H9 (cell line): ENCODE data around the gene PDXK. TPM values are rescaled to one million over a fixed set of nuclear protein-coding genes. Genes with fewer than 3 reads are reported as not detected.
"Not testable (repeated sequence)": the region's sequence is repeated elsewhere in the genome, so short reads cannot be mapped to it uniquely, and the experiment has no call there.

Experiments
- DNase-seq: peaks from one replicate; pipeline ENCODE4 v3.0.0-alpha.2; 2017
- H2AFZ ChIP-seq: one replicate; pipeline ENCODE4 v1.6.1; 2013; ENCODE audit warnings: mild to moderate bottlenecking, low read length, control low read depth, moderate library complexity
- H2AK5ac ChIP-seq: 2 replicates; pipeline ENCODE4 v1.6.1; 2013; ENCODE audit warnings: low read length, control low read depth, mixed read lengths; ENCODE audit not compliant: insufficient read length
- H2BK120ac ChIP-seq: one replicate; pipeline ENCODE4 v1.6.1; 2013; ENCODE audit warnings: low read depth, mild to moderate bottlenecking, low read length, control low read depth, inconsistent platforms; ENCODE audit not compliant: poor library complexity, severe bottlenecking
- H2BK12ac ChIP-seq: 2 replicates; pipeline ENCODE4 v1.6.1; 2013; ENCODE audit warnings: low read length, control low read depth, mixed read lengths, low read depth; ENCODE audit not compliant: insufficient read length
- H2BK15ac ChIP-seq: 2 replicates; pipeline ENCODE4 v1.6.1; 2013; ENCODE audit warnings: low read depth, low read length, control low read depth
- H2BK20ac ChIP-seq: one replicate; pipeline ENCODE4 v1.6.1; 2013; ENCODE audit warnings: low read depth, mild to moderate bottlenecking, low read length, control low read depth, inconsistent platforms; ENCODE audit not compliant: poor library complexity, severe bottlenecking
- H2BK5ac ChIP-seq: 2 replicates; pipeline ENCODE4 v1.6.1; 2013; ENCODE audit warnings: low read length, control low read depth, mixed read lengths; ENCODE audit not compliant: insufficient read length
- H3K14ac ChIP-seq: 2 replicates; pipeline ENCODE4 v1.6.1; 2013; ENCODE audit warnings: low read length, control low read depth; ENCODE audit not compliant: insufficient read depth
- H3K18ac ChIP-seq: 2 replicates; pipeline ENCODE4 v1.6.1; 2013; ENCODE audit warnings: low read depth, mild to moderate bottlenecking, mixed read lengths, low read length, control low read depth; ENCODE audit not compliant: insufficient read length
- H3K23ac ChIP-seq: 2 replicates; pipeline ENCODE4 v1.6.1; 2013; ENCODE audit warnings: low read length, control low read depth, mixed read lengths, low read depth; ENCODE audit not compliant: insufficient read length
- H3K23me2 ChIP-seq: 2 replicates; pipeline ENCODE4 v1.6.1; 2013; ENCODE audit warnings: low read depth, mild to moderate bottlenecking, mixed read lengths, low read length, control low read depth; ENCODE audit not compliant: insufficient read length, poor library complexity, severe bottlenecking
- H3K27ac ChIP-seq: 2 replicates; pipeline ENCODE4 v1.5.1; 2013; ENCODE audit warnings: low read length, control low read depth, mixed read lengths, low read depth; ENCODE audit not compliant: insufficient read length
- H3K27me3 ChIP-seq: 2 replicates; pipeline ENCODE4 v1.6.1; 2013; ENCODE audit warnings: low read length, control low read depth, inconsistent platforms; ENCODE audit not compliant: insufficient read depth
- H3K4ac ChIP-seq: 2 replicates; pipeline ENCODE4 v1.6.1; 2013; ENCODE audit warnings: low read depth, mild to moderate bottlenecking, control low read depth, inconsistent platforms, low read length, moderate library complexity
- H3K4me1 ChIP-seq: 2 replicates; pipeline ENCODE4 v1.6.1; 2013; ENCODE audit warnings: low read length, control low read depth, inconsistent platforms; ENCODE audit not compliant: insufficient read depth
- H3K4me2 ChIP-seq: 2 replicates; pipeline ENCODE4 v1.6.1; 2013; ENCODE audit warnings: low read length, control low read depth, mixed read lengths; ENCODE audit not compliant: insufficient read length, insufficient read depth
- H3K56ac ChIP-seq: 2 replicates; pipeline ENCODE4 v1.6.1; 2013; ENCODE audit warnings: low read depth, mild to moderate bottlenecking, mixed read lengths, low read length, control low read depth; ENCODE audit not compliant: insufficient read length
- H3K79me1 ChIP-seq: 2 replicates; pipeline ENCODE4 v1.6.1; 2013; ENCODE audit warnings: low read depth, mild to moderate bottlenecking, moderate library complexity, low read length, control low read depth, inconsistent platforms; ENCODE audit not compliant: insufficient read depth, poor library complexity, severe bottlenecking
- H3K79me2 ChIP-seq: 2 replicates; pipeline ENCODE4 v1.6.1; 2013; ENCODE audit warnings: low read length, control low read depth, inconsistent platforms; ENCODE audit not compliant: insufficient read depth
- H3K9ac ChIP-seq: 2 replicates; pipeline ENCODE4 v1.6.1; 2013; ENCODE audit warnings: low read length, control low read depth, mixed read lengths; ENCODE audit not compliant: insufficient read length; ENCODE audit errors: extremely low read depth
- H3K9me3 ChIP-seq: one replicate; pipeline ENCODE4 v1.6.1; 2013; ENCODE audit warnings: low read depth, low read length, inconsistent platforms; ENCODE audit not compliant: control insufficient read depth
- H3T11ph ChIP-seq: one replicate; pipeline ENCODE4 v1.6.1; 2013; ENCODE audit warnings: mild to moderate bottlenecking, low read length, control low read depth, inconsistent platforms
- H4K20me1 ChIP-seq: one replicate; pipeline ENCODE4 v1.6.1; 2013; ENCODE audit not compliant: control insufficient read depth, insufficient read length, insufficient read depth
- H4K5ac ChIP-seq: 2 replicates; pipeline ENCODE4 v1.6.1; 2013; ENCODE audit warnings: low read depth, mild to moderate bottlenecking, mixed read lengths, low read length, control low read depth; ENCODE audit not compliant: insufficient read length
- H4K8ac ChIP-seq: replicated peaks from 2 replicates; pipeline ENCODE4 v1.6.1; 2013; ENCODE audit warnings: low read length, control low read depth, mixed read lengths, low read depth; ENCODE audit not compliant: insufficient read length
- H4K91ac ChIP-seq: 2 replicates; pipeline ENCODE4 v1.6.1; 2013; ENCODE audit warnings: low read depth, mild to moderate bottlenecking, moderate library complexity, mixed read lengths, low read length, control low read depth; ENCODE audit not compliant: insufficient read length
- H3K27ac Mint-ChIP-seq, 3 experiments: 2 replicates in 2 of 3; 3 replicates in 1 of 3; pipeline ENCODE4 v1.8.0; 2020 to 2021; ENCODE audit warnings: mixed read lengths in 3 of 3, mild to moderate bottlenecking in 1 of 3, moderate library complexity in 1 of 3
- H3K27me3 Mint-ChIP-seq: 2 replicates; pipeline ENCODE4 v1.8.0; 2021; ENCODE audit warnings: low read depth, mild to moderate bottlenecking, moderate library complexity, mixed read lengths
- H3K36me3 Mint-ChIP-seq, 3 experiments: 2 replicates in 2 of 3; 3 replicates in 1 of 3; pipeline ENCODE4 v1.8.0; 2020 to 2021; ENCODE audit warnings: low read depth in 3 of 3, mixed read lengths in 3 of 3; ENCODE audit not compliant: insufficient read depth in 1 of 3
- H3K4me1 Mint-ChIP-seq, 2 experiments: 2 replicates each; pipeline ENCODE4 v1.8.0; 2020; ENCODE audit warnings: mixed read lengths in 2 of 2
- H3K4me3 Mint-ChIP-seq, 2 experiments: 2 replicates in 1 of 2; 3 replicates in 1 of 2; pipeline ENCODE4 v1.8.0; 2020 to 2021; ENCODE audit warnings: mild to moderate bottlenecking in 2 of 2, mixed read lengths in 2 of 2, moderate library complexity in 1 of 2
- H3K9me3 Mint-ChIP-seq, 2 experiments: 2 replicates in 1 of 2; 3 replicates in 1 of 2; pipeline ENCODE4 v1.8.0; 2020; ENCODE audit warnings: mild to moderate bottlenecking in 2 of 2, mixed read lengths in 2 of 2, moderate library complexity in 1 of 2
- WGBS: extraction: QIAGEN DNeasy Blood & Tissue Kit; methylation state at CpG from one replicate; pipeline ENCODE4 v1.1.7; 2013; ENCODE audit warnings: missing lambda C conversion rate, low lambda C conversion rate, mixed read lengths; ENCODE audit not compliant: insufficient read length; ENCODE audit errors: extremely low coverage; 5-methylcytosine and 5-hydroxymethylcytosine counted together
- total RNA-seq: library from RNA; stranded (reverse); gene quantifications from 2 replicates; pipeline ENCODE4 v1.2.1, GENCODE V29; 2021
- TF ChIP-seq, protein P1 (sequence below): fragments of 200-600 bp; sonication (generic); conservative IDR thresholded peaks from 3 replicates; pipeline ENCODE4 v1.8.0; 2021; ENCODE audit warnings: antibody characterized with exemption, mild to moderate bottlenecking

The PDXK gene
- total RNA-seq, 1 experiment from 2014 or later, result 109 TPM

DNA sequence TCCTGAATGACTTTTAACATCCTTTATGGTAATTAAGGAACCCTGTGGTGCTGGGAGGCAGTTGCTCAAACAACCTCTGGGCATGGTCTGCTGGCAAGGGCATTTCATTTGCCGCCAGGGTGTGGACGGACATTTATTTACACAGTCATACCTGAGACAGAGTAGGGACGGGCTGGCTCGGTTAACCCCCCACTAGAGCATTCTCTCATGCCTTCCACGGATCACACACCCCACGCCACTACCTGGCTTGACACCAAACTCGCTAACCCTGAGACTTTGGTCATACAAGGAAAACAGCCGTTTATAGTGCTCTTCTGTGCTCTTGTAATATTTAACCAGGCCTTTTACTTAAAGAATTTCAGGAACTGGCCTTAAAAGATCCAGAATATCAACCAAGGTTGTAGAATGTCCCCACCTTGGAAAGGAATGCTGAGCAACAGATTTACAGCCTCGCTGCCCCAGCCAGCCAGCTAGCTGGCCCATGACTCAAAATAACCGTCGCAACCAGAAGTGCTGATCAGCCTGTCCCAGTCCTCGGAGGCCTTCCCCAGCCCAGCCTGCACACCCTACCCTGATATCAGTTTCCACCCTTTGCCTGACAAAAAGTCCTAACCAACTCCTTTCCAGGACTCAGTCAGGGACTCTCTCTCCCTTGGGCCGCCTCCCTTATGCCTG, 6.5 kb upstream of the PDXK start:
- no peak overlapping the region for H2BK5ac ChIP-seq
- no peak overlapping the region for H3K9ac ChIP-seq
- peaks cover 13 to 18% of the 10 kb centered on the region in 2 experiments for H3K4me1 Mint-ChIP-seq
- no CpG with 5 or more reads among the region's 13 CpGs for WGBS
- no peak overlapping the region for H3K27ac ChIP-seq
- H4K8ac ChIP-seq, result no peak overlapping the region
- peaks cover 2% of the 10 kb centered on the region; the same call in 1 of the 2 replicates for H3K4me1 ChIP-seq
- H3K56ac ChIP-seq, result no peak overlapping the region
- H3K79me2 ChIP-seq, result no peaks in the 10 kb centered on the region
- no peak overlapping the region for H3K18ac ChIP-seq
- no peak overlapping the region for H2AK5ac ChIP-seq
- peak overlapping the region in 1 of 2 experiments; percentile 54; a peak in 1 of 5 replicates for H3K4me3 Mint-ChIP-seq
- H3K23me2 ChIP-seq, result no peaks in the 10 kb centered on the region
- no peak overlapping the region for H2AFZ ChIP-seq
- no peaks in the 10 kb centered on the region; the same call in 1 of the 2 replicates for H3K27me3 ChIP-seq
- H2BK120ac ChIP-seq, result no peak overlapping the region
- no peak overlapping the region for H4K5ac ChIP-seq
- H3K27me3 Mint-ChIP-seq, result peaks cover 11% of the 10 kb centered on the region
- H4K20me1 ChIP-seq, result no peaks in the 10 kb centered on the region
- TF ChIP-seq, protein P1, sequence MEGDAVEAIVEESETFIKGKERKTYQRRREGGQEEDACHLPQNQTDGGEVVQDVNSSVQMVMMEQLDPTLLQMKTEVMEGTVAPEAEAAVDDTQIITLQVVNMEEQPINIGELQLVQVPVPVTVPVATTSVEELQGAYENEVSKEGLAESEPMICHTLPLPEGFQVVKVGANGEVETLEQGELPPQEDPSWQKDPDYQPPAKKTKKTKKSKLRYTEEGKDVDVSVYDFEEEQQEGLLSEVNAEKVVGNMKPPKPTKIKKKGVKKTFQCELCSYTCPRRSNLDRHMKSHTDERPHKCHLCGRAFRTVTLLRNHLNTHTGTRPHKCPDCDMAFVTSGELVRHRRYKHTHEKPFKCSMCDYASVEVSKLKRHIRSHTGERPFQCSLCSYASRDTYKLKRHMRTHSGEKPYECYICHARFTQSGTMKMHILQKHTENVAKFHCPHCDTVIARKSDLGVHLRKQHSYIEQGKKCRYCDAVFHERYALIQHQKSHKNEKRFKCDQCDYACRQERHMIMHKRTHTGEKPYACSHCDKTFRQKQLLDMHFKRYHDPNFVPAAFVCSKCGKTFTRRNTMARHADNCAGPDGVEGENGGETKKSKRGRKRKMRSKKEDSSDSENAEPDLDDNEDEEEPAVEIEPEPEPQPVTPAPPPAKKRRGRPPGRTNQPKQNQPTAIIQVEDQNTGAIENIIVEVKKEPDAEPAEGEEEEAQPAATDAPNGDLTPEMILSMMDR, result no peak
- H3K79me1 ChIP-seq, result no peaks in the 10 kb centered on the region
- no peak overlapping the region for H3T11ph ChIP-seq
- no peak overlapping the region for H2BK15ac ChIP-seq
- DNase-seq, result peak; percentile 32
- H3K9me3 ChIP-seq, result no peaks in the 10 kb centered on the region
- H3K9me3 Mint-ChIP-seq, result no peaks in the 10 kb centered on the region; a peak in 1 of 5 replicates
- H2BK20ac ChIP-seq, result no peak overlapping the region
- H3K4me2 ChIP-seq, result no peak overlapping the region
- no peak overlapping the region for H4K91ac ChIP-seq
- H3K23ac ChIP-seq, result no peak overlapping the region
- peak overlapping the region in 2 of 3 experiments; percentile 65 to 76; a peak in 4 of 7 replicates for H3K27ac Mint-ChIP-seq
- H3K36me3 Mint-ChIP-seq, result no peaks in the 10 kb centered on the region
- H3K4ac ChIP-seq, result no peak overlapping the region
- H2BK12ac ChIP-seq, result no peak overlapping the region
- no peak overlapping the region for H3K14ac ChIP-seq

GRCh38 chr21:43713123-43713522, 5.8 kb upstream of the PDXK start:
- not testable (repeated sequence) for H4K5ac ChIP-seq, H4K91ac ChIP-seq, H3K79me1 ChIP-seq, H3K9me3 ChIP-seq, H3K23ac ChIP-seq, H3K4me2 ChIP-seq, H2BK5ac ChIP-seq, H3K4ac ChIP-seq, H3K23me2 ChIP-seq, H3K27ac Mint-ChIP-seq, H2AFZ ChIP-seq, H3K9me3 Mint-ChIP-seq, H3K27ac ChIP-seq, H3K4me1 ChIP-seq, H2AK5ac ChIP-seq, H4K8ac ChIP-seq, H3K79me2 ChIP-seq, H3T11ph ChIP-seq, H3K14ac ChIP-seq, H4K20me1 ChIP-seq, H3K27me3 ChIP-seq, H3K9ac ChIP-seq, H3K56ac ChIP-seq, H3K4me3 Mint-ChIP-seq, DNase-seq, H3K36me3 Mint-ChIP-seq, H2BK120ac ChIP-seq, H3K18ac ChIP-seq, H2BK20ac ChIP-seq, H2BK12ac ChIP-seq, H2BK15ac ChIP-seq
- no CpG with 5 or more reads among the region's 6 CpGs for WGBS
- Mint-ChIP-seq H3K27me3 (peaks cover 19% of the 10 kb centered on the region), H3K4me1 (peaks cover 13 to 20% of the 10 kb centered on the region in 2 experiments)
